Trophoblast cell (in vitro differentiated cells and primary cell): ENCODE measurements around the gene FGG.

Experiments
- DNase-seq, 2 donors: peaks; one replicate each; pipeline ENCODE4 v3.0.0-alpha.2; 2016
- H2AFZ ChIP-seq: 2 replicates; pipeline ENCODE4 v1.6.1; 2013; ENCODE audit warnings: low read length, moderate library complexity, mild to moderate bottlenecking; ENCODE audit not compliant: insufficient read depth, poor library complexity
- H2AK5ac ChIP-seq: 2 replicates; pipeline ENCODE4 v1.6.1; 2013; ENCODE audit warnings: mild to moderate bottlenecking, low read length
- H2BK120ac ChIP-seq: 2 replicates; pipeline ENCODE4 v1.6.1; 2013; ENCODE audit warnings: low read length, mild to moderate bottlenecking, moderate library complexity; ENCODE audit not compliant: insufficient read depth, poor library complexity
- H2BK12ac ChIP-seq: 2 replicates; pipeline ENCODE4 v1.6.1; 2013; ENCODE audit warnings: mild to moderate bottlenecking, low read length, moderate library complexity
- H2BK5ac ChIP-seq: 2 replicates; pipeline ENCODE4 v1.6.1; 2013; ENCODE audit warnings: low read length, low read depth, moderate library complexity, mild to moderate bottlenecking; ENCODE audit not compliant: poor library complexity
- H3K14ac ChIP-seq: 2 replicates; pipeline ENCODE4 v1.6.1; 2013; ENCODE audit warnings: mild to moderate bottlenecking, low read length
- H3K18ac ChIP-seq: 2 replicates; pipeline ENCODE4 v1.6.1; 2013; ENCODE audit warnings: mild to moderate bottlenecking, low read length
- H3K23ac ChIP-seq: 2 replicates; pipeline ENCODE4 v1.6.1; 2013; ENCODE audit warnings: low read length
- H3K27ac ChIP-seq: 2 replicates; pipeline ENCODE4 v1.5.1; 2013; ENCODE audit warnings: low read depth, mild to moderate bottlenecking, inconsistent platforms, low read length, moderate library complexity
- H3K27me3 ChIP-seq: 2 replicates; pipeline ENCODE4 v1.6.1; 2013; ENCODE audit warnings: inconsistent platforms, mild to moderate bottlenecking, low read length, moderate library complexity; ENCODE audit not compliant: insufficient read depth
- H3K36me3 ChIP-seq, 2 experiments: 1 replicate in 1 of 2; 2 replicates in 1 of 2; pipeline ENCODE4 v1.6.1; 2013; ENCODE audit warnings: low read length in 2 of 2, mild to moderate bottlenecking in 2 of 2, moderate library complexity in 1 of 2; ENCODE audit not compliant: insufficient read depth in 2 of 2, control insufficient read depth in 1 of 2
- H3K4ac ChIP-seq: 2 replicates; pipeline ENCODE4 v1.6.1; 2013; ENCODE audit warnings: low read depth, mild to moderate bottlenecking, low read length, moderate library complexity
- H3K4me1 ChIP-seq, 2 experiments: 1 replicate in 1 of 2; 2 replicates in 1 of 2; pipeline ENCODE4 v1.6.1; 2013; ENCODE audit warnings: low read length in 2 of 2, mild to moderate bottlenecking in 2 of 2, moderate library complexity in 1 of 2; ENCODE audit not compliant: insufficient read depth in 2 of 2, control insufficient read depth in 1 of 2
- H3K4me2 ChIP-seq: 2 replicates; pipeline ENCODE4 v1.6.1; 2013; ENCODE audit warnings: inconsistent platforms, mild to moderate bottlenecking, low read length, moderate library complexity
- H3K4me3 ChIP-seq: 2 replicates; pipeline ENCODE4 v1.5.1; 2013; ENCODE audit warnings: mild to moderate bottlenecking, low read depth, low read length, inconsistent platforms
- H3K79me1 ChIP-seq: one replicate; pipeline ENCODE4 v1.6.1; 2013; ENCODE audit warnings: low read length
- H3K79me2 ChIP-seq: 2 replicates; pipeline ENCODE4 v1.6.1; 2013; ENCODE audit warnings: low read length, mild to moderate bottlenecking; ENCODE audit not compliant: control insufficient read depth, insufficient read depth, poor library complexity
- H3K9ac ChIP-seq: 2 replicates; pipeline ENCODE4 v1.6.1; 2013; ENCODE audit warnings: mild to moderate bottlenecking, low read length
- H3K9me3 ChIP-seq: 2 replicates; pipeline ENCODE4 v1.6.1; 2013; ENCODE audit warnings: low read depth, mild to moderate bottlenecking, control low read depth, inconsistent platforms, low read length; ENCODE audit not compliant: insufficient read depth
- H4K12ac ChIP-seq: 2 replicates; pipeline ENCODE4 v1.6.1; 2013; ENCODE audit warnings: low read depth, mild to moderate bottlenecking, low read length, moderate library complexity
- H4K8ac ChIP-seq: 2 replicates; pipeline ENCODE4 v1.6.1; 2013; ENCODE audit warnings: low read depth, mild to moderate bottlenecking, low read length, moderate library complexity
- H4K91ac ChIP-seq: one replicate; pipeline ENCODE4 v1.6.1; 2013; ENCODE audit warnings: low read depth, mild to moderate bottlenecking, low read length, moderate library complexity
- WGBS: extraction: QIAGEN DNeasy Blood & Tissue Kit; methylation state at CpG from one replicate; pipeline ENCODE4 v1.1.7; 2013; ENCODE audit warnings: missing lambda C conversion rate; ENCODE audit not compliant: insufficient read length, insufficient coverage; ENCODE audit errors: extremely low coverage; 5-methylcytosine and 5-hydroxymethylcytosine counted together

The FGG gene

GRCh38 chr4:154569584-154569983, 42.9 kb downstream of the FGG start:
- no peak overlapping the region for H4K91ac ChIP-seq
- no peak overlapping the region for H3K14ac ChIP-seq
- H3K23ac ChIP-seq, result no peak overlapping the region
- H3K4ac ChIP-seq, result no peak overlapping the region
- H3K18ac ChIP-seq, result no peak overlapping the region
- H3K4me2 ChIP-seq, result no peak overlapping the region
- no CpG with 5 or more reads among the region's 5 CpGs for WGBS
- H3K36me3 ChIP-seq, result no peaks in the 10 kb centered on the region
- H2AK5ac ChIP-seq, result no peak overlapping the region
- H3K4me1 ChIP-seq, result no peaks in the 10 kb centered on the region
- no peaks in the 10 kb centered on the region for H3K27me3 ChIP-seq
- H2BK120ac ChIP-seq, result no peak overlapping the region
- H2AFZ ChIP-seq, result no peak overlapping the region
- H2BK12ac ChIP-seq, result no peak overlapping the region
- H3K9ac ChIP-seq, result no peak overlapping the region
- no peaks in the 10 kb centered on the region for H3K79me1 ChIP-seq
- H3K79me2 ChIP-seq, result no peaks in the 10 kb centered on the region
- H3K9me3 ChIP-seq, result no peaks in the 10 kb centered on the region
- no peak overlapping the region for H4K12ac ChIP-seq
- no peak overlapping the region for H2BK5ac ChIP-seq
- no peak overlapping the region for H4K8ac ChIP-seq
- H3K4me3 ChIP-seq, result no peak overlapping the region
- peak; percentile 44 to 76 for DNase-seq
- H3K27ac ChIP-seq, result no peak overlapping the region

DNA sequence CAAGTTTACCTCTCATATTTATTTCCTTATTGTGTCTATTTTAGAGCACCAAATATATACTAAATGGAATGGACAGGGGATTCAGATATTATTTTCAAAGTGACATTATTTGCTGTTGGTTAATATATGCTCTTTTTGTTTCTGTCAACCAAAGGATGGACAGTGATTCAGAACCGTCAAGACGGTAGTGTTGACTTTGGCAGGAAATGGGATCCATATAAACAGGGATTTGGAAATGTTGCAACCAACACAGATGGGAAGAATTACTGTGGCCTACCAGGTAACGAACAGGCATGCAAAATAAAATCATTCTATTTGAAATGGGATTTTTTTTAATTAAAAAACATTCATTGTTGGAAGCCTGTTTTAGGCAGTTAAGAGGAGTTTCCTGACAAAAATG, 43.4 kb downstream of the FGG start:
- no peak overlapping the region for H4K91ac ChIP-seq
- no peak overlapping the region for H3K18ac ChIP-seq
- no peak overlapping the region for H3K4ac ChIP-seq
- H2BK12ac ChIP-seq, result no peak overlapping the region
- H3K27ac ChIP-seq, result no peak overlapping the region
- no peak overlapping the region for H3K4me2 ChIP-seq
- no peaks in the 10 kb centered on the region for H3K79me2 ChIP-seq
- DNase-seq, result no peak
- H3K79me1 ChIP-seq, result no peaks in the 10 kb centered on the region
- no peak overlapping the region for H2BK120ac ChIP-seq
- no peak overlapping the region for H3K9ac ChIP-seq
- H3K14ac ChIP-seq, result no peak overlapping the region
- H2AK5ac ChIP-seq, result no peak overlapping the region
- no peak overlapping the region for H4K8ac ChIP-seq
- WGBS, result no CpG with 5 or more reads among the region's 3 CpGs
- H3K27me3 ChIP-seq, result no peaks in the 10 kb centered on the region
- H3K36me3 ChIP-seq, result no peaks in the 10 kb centered on the region
- no peak overlapping the region for H3K4me3 ChIP-seq
- no peaks in the 10 kb centered on the region for H3K4me1 ChIP-seq
- H2AFZ ChIP-seq, result no peak overlapping the region
- H3K9me3 ChIP-seq, result no peaks in the 10 kb centered on the region
- H3K23ac ChIP-seq, result no peak overlapping the region
- H4K12ac ChIP-seq, result no peak overlapping the region
- H2BK5ac ChIP-seq, result no peak overlapping the region

- H3K14ac ChIP-seq, result no peak overlapping the region
- no peak overlapping the region for H3K4me3 ChIP-seq
- no peaks in the 10 kb centered on the region for H3K4me1 ChIP-seq
- no peak for DNase-seq
- H2BK120ac ChIP-seq, result no peak overlapping the region
- H2AFZ ChIP-seq, result no peak overlapping the region
- no peak overlapping the region for H3K9ac ChIP-seq
- no peak overlapping the region for H4K91ac ChIP-seq
- no peak overlapping the region for H2AK5ac ChIP-seq
- no peak overlapping the region for H4K8ac ChIP-seq
- no peaks in the 10 kb centered on the region for H3K9me3 ChIP-seq
- no peaks in the 10 kb centered on the region for H3K36me3 ChIP-seq
- H3K4me2 ChIP-seq, result no peak overlapping the region
- no peak overlapping the region for H3K4ac ChIP-seq
- H3K27me3 ChIP-seq, result no peaks in the 10 kb centered on the region
- H3K79me1 ChIP-seq, result no peaks in the 10 kb centered on the region
- no peak overlapping the region for H3K18ac ChIP-seq
- no peak overlapping the region for H3K23ac ChIP-seq
- no peak overlapping the region for H4K12ac ChIP-seq
- H3K27ac ChIP-seq, result no peak overlapping the region
- WGBS, result no CpG with 5 or more reads among the region's 5 CpGs
- no peak overlapping the region for H2BK12ac ChIP-seq
- no peak overlapping the region for H2BK5ac ChIP-seq
- H3K79me2 ChIP-seq, result no peaks in the 10 kb centered on the region
Measured at GRCh38 chr4:154566639-154567204, 45.7 kb downstream of the FGG start.

DNA sequence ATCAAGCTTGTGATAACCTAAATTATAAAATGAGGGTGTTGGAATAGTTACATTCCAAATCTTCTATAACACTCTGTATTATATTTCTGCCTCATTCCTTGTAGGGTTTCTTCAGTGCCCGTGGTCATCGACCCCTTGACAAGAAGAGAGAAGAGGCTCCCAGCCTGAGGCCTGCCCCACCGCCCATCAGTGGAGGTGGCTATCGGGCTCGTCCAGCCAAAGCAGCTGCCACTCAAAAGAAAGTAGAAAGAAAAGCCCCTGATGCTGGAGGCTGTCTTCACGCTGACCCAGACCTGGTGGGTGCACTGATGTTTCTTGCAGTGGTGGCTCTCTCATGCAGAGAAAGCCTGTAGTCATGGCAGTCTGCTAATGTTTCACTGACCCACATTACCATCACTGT, 46.8 kb downstream of the FGG start:
- Histone ChIP-seq H2BK120ac (no peak overlapping the region), H4K12ac (no peak overlapping the region), H3K9me3 (no peaks in the 10 kb centered on the region), H3K18ac (no peak overlapping the region), H3K79me1 (no peaks in the 10 kb centered on the region), H3K23ac (no peak overlapping the region), H3K4me1 (no peaks in the 10 kb centered on the region), H3K4me2 (no peak overlapping the region), H2AFZ (no peak overlapping the region), H4K91ac (no peak overlapping the region), H2BK5ac (no peak overlapping the region), H2BK12ac (no peak overlapping the region), H3K14ac (no peak overlapping the region), H3K27me3 (no peaks in the 10 kb centered on the region), H2AK5ac (no peak overlapping the region), H3K27ac (no peak overlapping the region), H4K8ac (no peak overlapping the region), H3K36me3 (no peaks in the 10 kb centered on the region), H3K9ac (no peak overlapping the region), H3K4me3 (no peak overlapping the region), H3K79me2 (no peaks in the 10 kb centered on the region), H3K4ac (no peak overlapping the region)
- no CpG with 5 or more reads among the region's 6 CpGs for WGBS
- DNase-seq, result no peak
